Epithelial cell of esophagus (primary cell): ENCODE data around the gene AGL.
A peak's percentile ranks its signal among the peaks of the same experiment; 100 is the strongest.

ENCODE experiments used
- DNase-seq: peaks from one replicate; pipeline ENCODE4 v3.0.0; 2010; ENCODE audit warnings: low read depth
- H3K4me3 ChIP-seq: 2 replicates; pipeline ENCODE4 v1.5.1; 2011; ENCODE audit warnings: mild to moderate bottlenecking, low read length, control low read depth
- TF ChIP-seq, protein P1 (sequence below): IDR thresholded peaks from 2 replicates; pipeline ENCODE4 v1.5.1; 2011; ENCODE audit warnings: low read depth, mild to moderate bottlenecking, low read length, control low read depth, inconsistent platforms; ENCODE audit not compliant: insufficient read depth; ENCODE audit errors: missing control alignments

AGL gene

DNA sequence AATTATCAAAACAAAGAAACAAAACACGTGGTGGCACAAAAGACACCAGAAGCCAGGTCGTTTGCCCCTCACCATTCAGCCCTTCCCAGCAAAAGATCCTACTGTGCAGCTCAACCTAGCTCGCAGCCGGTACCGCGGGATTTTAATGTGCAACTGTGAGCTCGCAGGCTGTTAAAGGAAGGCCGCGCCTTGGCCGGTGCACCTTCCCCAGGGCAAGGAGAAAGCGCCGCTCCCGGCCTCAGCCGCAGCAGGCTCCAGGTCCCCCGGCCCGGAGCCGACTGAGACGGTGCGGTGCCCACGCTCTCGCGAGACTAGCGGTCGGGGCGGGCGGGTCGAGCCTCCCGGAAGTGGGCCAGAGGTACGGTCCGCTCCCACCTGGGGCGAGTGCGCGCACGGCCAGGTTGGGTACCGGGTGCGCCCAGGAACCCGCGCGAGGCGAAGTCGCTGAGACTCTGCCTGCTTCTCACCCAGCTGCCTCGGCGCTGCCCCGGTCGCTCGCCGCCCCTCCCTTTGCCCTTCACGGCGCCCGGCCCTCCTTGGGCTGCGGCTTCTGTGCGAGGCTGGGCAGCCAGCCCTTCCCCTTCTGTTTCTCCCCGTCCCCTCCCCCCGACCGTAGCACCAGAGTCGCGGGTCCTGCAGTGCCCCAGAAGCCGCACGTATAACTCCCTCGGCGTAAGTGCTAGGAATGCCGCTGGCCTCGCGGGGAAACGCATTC, at the start of gene AGL:
TSS of gene AGL (plus strand) at position 618 of the 715 bp plus-strand sequence. CDS start 682 bp downstream, outside the sequence.
- TF ChIP-seq, protein P1, sequence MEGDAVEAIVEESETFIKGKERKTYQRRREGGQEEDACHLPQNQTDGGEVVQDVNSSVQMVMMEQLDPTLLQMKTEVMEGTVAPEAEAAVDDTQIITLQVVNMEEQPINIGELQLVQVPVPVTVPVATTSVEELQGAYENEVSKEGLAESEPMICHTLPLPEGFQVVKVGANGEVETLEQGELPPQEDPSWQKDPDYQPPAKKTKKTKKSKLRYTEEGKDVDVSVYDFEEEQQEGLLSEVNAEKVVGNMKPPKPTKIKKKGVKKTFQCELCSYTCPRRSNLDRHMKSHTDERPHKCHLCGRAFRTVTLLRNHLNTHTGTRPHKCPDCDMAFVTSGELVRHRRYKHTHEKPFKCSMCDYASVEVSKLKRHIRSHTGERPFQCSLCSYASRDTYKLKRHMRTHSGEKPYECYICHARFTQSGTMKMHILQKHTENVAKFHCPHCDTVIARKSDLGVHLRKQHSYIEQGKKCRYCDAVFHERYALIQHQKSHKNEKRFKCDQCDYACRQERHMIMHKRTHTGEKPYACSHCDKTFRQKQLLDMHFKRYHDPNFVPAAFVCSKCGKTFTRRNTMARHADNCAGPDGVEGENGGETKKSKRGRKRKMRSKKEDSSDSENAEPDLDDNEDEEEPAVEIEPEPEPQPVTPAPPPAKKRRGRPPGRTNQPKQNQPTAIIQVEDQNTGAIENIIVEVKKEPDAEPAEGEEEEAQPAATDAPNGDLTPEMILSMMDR, result no peak
- DNase-seq, result peak; percentile 88
- H3K4me3 ChIP-seq, result peak within 1 kb of the TSS; percentile 90

DNA sequence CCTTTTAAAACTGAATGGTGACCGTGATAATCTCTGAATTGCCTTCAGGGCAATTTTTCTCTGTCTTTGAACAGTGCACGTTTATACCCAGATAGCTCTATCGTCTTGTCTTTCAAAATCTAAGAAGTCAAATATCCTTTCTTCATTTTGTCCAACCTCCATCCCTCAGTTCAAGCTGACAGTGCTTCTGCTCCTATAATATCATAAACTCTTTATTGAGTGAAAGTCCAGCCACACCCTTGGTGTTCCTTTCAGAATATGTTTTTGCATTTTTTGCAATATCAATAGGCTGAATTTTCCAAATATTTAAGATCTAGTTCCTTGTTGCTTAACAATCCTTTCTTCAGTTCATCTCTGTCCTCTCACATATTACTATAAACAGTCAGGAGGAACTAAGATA, 48.6 kb upstream of the AGL start:
- DNase-seq, result no peak
- TF ChIP-seq, protein P1, result no peak
- no peak overlapping the region for H3K4me3 ChIP-seq

DNA sequence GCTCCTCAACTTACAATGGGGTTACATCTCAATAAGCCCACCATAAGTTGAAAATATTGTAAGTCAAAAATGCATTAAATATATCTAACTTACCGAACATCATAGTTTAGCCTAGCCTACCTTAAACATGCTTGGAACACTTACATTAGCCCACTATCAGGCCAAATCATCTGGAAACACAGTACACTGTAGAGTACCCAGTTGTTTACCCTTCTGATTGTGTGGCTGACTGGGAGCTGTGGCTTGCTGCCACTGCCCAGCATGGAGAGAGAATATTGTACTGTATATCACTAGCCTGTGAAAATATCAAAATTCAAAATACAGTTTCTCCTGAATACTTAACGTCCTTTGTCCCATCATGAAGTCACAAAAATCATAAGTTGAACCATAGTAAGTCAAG, 43.3 kb upstream of the AGL start:
- no peak overlapping the region for H3K4me3 ChIP-seq
- TF ChIP-seq, protein P1, result no peak
- no peak for DNase-seq

- no peak overlapping the region for H3K4me3 ChIP-seq
- TF ChIP-seq, protein P1, result peak; percentile 45
- DNase-seq, result peak; percentile 91
Observed at GRCh38 chr1:99808391-99809115, 41.6 kb upstream of the AGL start.

DNA sequence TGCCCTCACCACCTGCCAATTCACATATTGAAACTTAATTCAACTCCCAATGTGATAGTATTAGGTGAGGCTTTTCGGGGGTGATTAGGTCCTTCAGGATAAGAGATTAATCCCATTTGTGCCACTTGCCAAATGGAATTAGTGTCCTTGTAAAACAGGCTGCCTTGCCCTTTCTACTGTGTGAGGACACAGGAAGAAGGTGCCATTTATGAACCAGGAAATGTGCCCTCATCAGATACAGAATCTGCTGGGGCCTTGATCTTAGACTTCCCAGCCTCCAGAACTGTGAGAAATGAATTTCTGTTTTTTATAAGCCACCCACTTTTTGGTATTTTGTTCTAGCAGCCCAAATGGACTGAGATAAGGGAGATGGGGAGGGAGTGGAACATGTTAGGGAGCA, 39.1 kb upstream of the AGL start:
- no peak overlapping the region for H3K4me3 ChIP-seq
- no peak for DNase-seq
- TF ChIP-seq, protein P1, result no peak

DNA sequence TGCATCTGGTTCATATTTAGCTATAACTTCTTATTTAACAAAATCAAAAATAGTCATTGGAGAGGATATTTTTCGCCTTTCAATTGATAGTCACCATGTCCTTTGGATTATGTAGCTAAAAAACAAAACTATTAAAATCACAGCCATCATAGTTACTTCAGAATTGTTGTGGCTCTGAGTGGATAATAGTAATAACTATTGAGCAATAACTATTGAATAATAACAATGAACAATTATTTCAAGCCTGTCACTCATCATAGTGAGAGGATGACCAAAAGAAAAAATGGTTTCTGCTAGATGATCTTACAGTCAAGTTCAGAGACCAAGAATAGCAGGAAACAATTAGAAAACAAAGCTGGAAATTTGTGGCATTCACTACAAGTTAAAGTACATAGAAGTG, 38.4 kb upstream of the AGL start:
- H3K4me3 ChIP-seq, result no peak overlapping the region
- no peak for DNase-seq
- TF ChIP-seq, protein P1, result no peak
